PFSK-1 (cell line): ENCODE measurements around the gene TNFAIP8.

ENCODE experiments used
- FOXP2 ChIP-seq: optimal IDR thresholded peaks from 2 replicates; pipeline ENCODE3; 2011; ENCODE audit warnings: borderline replicate concordance, control low read depth, inconsistent platforms; ENCODE audit not compliant: insufficient read depth; ENCODE audit errors: extremely low read length, extremely low read depth
- POLR2AphosphoS5 ChIP-seq: IDR thresholded peaks from 2 replicates; pipeline ENCODE4 v1.6.1; 2012; ENCODE audit warnings: low read depth, mild to moderate bottlenecking, control low read depth, low read length, moderate library complexity
- TAF1 ChIP-seq: IDR thresholded peaks from 2 replicates; pipeline ENCODE4 v1.6.1; 2012; ENCODE audit warnings: low read length, control low read depth, borderline replicate concordance; ENCODE audit not compliant: insufficient read depth
- TF ChIP-seq, protein P1 (sequence below), 2 experiments: IDR thresholded peaks; 2 replicates each; pipeline versions ENCODE4 v1.6.1 to v1.8.0; 2011 to 2012; ENCODE audit warnings: low read depth in 2 of 2, low read length in 2 of 2, control low read depth in 1 of 2, inconsistent platforms in 1 of 2, mild to moderate bottlenecking in 1 of 2, moderate library complexity in 1 of 2; ENCODE audit not compliant: insufficient read depth in 1 of 2

DNA sequence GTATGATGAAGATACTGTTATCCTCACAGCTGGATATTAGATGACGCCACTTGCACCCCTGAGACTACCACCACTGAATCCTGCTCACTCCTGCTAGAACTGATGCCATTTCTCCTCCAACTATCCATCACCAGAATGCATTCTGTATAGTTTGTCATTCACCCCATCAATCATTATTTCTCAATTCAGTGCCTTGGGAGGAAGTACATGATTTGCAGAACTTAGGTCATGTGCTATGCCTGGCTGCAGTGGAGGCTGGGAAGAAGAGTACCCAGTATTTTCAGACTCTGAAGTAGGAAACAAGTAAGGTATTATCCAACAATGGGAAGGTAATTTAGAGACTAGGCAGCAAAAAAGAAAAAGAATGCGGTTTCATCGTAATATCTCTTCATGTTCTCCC, 70.2 kb downstream of the TNFAIP8 start:
- TF ChIP-seq TAF1, result no peak
- TF ChIP-seq, protein P1, sequence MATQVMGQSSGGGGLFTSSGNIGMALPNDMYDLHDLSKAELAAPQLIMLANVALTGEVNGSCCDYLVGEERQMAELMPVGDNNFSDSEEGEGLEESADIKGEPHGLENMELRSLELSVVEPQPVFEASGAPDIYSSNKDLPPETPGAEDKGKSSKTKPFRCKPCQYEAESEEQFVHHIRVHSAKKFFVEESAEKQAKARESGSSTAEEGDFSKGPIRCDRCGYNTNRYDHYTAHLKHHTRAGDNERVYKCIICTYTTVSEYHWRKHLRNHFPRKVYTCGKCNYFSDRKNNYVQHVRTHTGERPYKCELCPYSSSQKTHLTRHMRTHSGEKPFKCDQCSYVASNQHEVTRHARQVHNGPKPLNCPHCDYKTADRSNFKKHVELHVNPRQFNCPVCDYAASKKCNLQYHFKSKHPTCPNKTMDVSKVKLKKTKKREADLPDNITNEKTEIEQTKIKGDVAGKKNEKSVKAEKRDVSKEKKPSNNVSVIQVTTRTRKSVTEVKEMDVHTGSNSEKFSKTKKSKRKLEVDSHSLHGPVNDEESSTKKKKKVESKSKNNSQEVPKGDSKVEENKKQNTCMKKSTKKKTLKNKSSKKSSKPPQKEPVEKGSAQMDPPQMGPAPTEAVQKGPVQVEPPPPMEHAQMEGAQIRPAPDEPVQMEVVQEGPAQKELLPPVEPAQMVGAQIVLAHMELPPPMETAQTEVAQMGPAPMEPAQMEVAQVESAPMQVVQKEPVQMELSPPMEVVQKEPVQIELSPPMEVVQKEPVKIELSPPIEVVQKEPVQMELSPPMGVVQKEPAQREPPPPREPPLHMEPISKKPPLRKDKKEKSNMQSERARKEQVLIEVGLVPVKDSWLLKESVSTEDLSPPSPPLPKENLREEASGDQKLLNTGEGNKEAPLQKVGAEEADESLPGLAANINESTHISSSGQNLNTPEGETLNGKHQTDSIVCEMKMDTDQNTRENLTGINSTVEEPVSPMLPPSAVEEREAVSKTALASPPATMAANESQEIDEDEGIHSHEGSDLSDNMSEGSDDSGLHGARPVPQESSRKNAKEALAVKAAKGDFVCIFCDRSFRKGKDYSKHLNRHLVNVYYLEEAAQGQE (IDR thresholded peaks at IDR 0.05; ENCODE audit: insufficient read depth in 1 of 2, low read depth in 2 of 2, low read length in 2 of 2), result no peak
- no peak for TF ChIP-seq POLR2AphosphoS5
- no peak for TF ChIP-seq FOXP2
